GM19467 (cell line): ENCODE measurements around the gene SPRR2D.
"Not testable (repeated sequence)": the region's sequence is repeated elsewhere in the genome, so short reads cannot be mapped to it uniquely, and the experiment has no call there.

Source experiments
- ATAC-seq: cut with Tn5 transposase; IDR thresholded peaks from one replicate; pipeline ENCODE4 v1.9.1; 2021; ENCODE audit warnings: mild to moderate bottlenecking, moderate library complexity; ENCODE audit not compliant: unreplicated experiment

SPRR2D gene

DNA sequence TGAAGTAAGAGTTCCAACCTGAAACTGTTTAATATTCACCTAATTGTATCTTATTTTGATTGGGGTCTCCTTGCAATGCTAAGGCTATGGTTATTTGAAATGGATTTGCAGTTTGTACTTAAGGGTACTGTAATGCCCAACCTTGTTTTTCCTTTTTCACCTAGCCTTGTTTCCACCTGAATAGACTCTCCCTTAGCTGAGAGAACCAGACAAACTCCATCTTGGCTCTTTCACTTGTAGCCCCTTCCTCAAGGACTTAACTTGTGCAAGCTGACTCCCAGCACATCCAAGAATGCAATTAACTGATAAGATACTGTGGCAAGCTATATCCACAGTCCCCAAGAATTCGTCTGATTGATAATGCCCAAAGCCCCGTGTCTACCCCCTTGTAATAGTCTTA, 19.1 kb downstream of the SPRR2D start:
- ATAC-seq: not testable (repeated sequence)

DNA sequence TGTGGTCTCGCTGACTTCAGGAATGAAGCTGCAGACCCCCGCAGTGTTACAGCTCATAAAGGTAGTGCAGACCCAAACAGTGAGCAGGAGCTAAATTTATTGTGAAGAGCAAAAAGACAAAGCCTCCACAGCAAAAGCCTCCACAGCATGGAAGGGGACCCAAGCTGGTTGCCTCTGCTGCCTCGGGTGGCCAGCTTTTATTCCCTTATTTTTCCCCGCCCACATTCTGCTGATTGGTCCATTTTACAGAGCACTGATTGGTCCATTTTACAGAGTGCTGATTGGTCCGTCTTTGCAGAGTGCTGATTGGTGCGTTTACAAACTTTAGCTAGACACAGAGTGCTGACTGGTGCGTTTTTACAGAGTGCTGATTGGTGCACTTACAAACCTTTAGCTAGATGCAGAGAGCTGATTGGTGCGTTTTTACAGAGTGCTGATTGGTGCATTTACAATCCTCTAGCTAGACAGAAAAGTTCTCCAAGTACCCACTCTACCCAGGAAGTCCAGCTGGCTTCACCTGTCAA, 29.6 kb downstream of the SPRR2D start:
- not testable (repeated sequence) for ATAC-seq

DNA sequence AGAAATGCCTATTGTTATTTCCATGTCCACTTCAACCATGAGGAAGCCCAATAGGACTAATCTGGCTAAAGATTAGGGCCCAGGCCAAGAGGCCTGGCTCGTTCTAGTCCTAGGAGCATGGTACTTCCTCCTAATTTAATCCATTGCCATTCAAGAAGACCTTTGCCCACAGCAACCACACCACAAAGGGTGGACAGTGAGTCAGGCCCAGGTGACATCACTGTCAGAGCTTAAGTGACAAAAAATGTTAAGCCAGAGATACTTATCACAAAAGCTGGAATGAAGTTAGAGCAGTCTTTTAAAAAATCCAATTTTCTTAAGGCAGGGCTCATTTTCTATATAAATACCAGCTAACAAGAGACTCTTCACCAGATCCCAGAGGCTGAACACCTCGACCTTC, 39.5 kb downstream of the SPRR2D start, which contains the start of gene SPRR3:
Gene SPRR3 (plus strand): TSS at position 368 of the 400 bp plus-strand sequence. CDS start 1,272 bp downstream, outside the sequence.
- ATAC-seq: no peak

DNA sequence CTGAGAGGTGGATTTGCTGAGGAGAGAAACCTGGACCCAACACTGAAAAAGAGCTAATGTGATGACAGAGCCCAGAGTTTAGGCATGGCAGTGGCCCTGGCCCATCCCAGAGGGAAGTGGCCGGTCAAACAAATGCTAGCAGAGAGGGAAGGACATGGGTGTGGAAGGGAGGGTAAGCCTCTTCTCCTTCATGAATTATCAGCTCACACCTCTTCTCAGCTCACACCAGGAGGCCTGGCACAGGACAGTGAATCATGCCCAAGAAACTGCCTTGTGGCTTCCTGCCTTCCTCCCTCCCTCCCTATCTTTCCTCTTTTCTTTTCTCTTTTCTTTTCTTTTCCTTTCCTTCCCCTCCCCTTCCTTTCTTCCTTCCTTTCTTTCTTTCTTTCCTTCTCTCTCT, 40.6 kb downstream of the SPRR2D start:
- no peak for ATAC-seq

DNA sequence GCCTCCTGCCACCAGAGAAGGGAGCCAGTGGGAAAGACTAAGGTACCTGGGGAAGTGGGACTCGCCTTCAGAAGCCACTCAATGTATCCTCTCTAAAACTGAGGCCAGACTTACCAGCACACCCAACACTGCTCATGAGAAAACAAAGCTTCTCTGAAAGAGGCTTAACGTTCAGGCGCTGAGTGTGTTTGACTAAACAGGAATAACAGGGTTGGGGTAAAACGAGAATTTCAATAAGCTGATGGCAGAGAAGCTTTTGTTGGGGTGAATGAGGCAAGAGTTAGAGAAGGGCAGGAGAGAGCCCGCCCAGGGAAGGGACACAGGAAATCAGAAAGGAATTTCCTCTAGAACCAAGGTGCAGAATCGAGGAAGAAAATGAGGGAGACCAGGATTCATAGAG, 41.1 kb downstream of the SPRR2D start:
- ATAC-seq: no peak

DNA sequence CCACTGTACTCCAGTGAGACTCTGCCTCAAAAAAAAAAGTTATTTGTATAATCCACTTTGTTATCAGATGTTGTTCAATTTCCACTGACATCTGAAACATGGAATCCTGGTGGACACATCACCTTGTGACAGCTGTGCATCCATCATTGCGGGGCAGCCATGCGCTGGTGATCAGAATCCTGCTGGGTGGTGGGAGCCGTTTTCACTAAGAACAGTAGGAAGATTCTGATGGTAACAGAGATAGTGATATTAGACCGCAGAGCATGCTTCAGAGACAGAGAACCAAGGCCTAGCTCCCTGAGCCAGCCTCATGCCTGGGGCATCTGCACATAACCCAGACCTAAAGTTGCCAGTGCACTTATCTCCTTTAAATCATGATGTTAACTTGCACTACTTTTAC, 42.4 kb downstream of the SPRR2D start:
- no peak for ATAC-seq

DNA sequence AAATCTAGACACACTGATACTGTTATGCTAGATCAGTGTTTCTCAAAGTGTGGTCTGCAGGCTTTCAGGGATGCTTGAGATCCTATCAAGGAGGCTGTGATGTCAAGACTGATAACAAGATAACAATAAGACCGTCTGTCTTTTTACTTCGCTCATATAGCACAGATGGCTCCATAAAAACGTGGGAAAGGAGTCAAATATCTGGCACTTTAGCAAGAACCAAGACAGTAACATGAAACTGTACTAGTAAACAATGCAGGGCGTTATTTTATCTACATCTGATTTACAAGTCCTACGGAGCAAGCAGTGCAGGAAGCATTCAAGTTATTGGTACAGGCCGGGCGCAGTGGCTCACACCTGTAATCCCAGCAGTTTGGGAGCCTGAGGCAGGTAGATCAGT, 43.0 kb downstream of the SPRR2D start:
- ATAC-seq: no peak

DNA sequence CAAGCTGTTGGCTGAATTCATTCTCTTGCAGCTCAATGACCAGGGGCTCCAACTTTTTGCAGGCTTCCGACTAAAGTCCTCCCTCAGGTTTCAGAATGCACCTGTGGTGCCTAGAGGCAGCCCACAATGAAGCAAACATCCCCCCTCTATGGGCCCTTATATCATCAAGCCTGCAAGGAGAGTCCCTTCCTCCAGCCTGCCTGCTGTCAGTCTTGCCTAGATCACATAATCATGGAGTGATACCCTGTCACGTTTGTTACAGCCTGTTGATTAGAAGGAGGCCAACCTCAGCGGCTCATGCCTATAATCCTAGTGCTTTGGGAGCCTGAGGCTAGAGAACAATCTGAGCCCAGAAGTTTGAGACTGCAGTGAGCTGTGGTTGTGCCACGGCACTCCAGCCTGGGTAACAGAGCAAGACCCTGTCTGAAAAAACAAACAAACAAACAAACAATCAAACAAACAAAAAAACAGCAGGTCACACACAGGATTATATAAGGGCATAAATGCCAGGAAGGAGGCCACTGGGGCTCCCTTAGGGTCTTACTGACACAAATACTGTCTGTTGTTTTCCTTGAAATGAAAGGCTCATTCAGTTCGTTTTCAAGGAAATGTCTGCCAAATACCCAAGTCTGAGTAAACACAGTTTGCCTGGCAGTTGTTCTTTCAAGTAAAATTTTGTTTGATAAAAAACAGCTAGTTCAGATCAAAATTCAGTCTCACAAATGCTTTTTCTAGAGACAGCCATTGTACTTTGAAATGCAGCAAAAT, 44.1 kb downstream of the SPRR2D start:
- no peak for ATAC-seq

DNA sequence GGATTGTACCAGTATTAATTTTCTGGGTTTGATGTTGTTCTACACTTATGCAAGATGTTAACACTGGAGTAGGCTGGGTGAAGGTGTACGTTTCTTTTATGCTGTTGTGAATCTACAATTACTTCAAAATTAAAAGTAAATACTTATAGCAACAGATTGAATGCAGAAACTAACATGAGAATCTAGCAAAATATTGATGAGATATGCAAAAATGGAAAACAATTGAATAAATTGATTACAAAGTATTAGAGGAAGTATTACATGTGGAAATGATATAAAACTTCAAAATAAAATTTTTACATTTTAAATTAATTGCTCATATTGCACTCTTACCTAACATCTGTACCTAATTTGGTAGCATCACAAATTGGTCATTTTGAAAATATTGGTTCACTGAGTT, 45.1 kb downstream of the SPRR2D start:
- no peak for ATAC-seq

DNA sequence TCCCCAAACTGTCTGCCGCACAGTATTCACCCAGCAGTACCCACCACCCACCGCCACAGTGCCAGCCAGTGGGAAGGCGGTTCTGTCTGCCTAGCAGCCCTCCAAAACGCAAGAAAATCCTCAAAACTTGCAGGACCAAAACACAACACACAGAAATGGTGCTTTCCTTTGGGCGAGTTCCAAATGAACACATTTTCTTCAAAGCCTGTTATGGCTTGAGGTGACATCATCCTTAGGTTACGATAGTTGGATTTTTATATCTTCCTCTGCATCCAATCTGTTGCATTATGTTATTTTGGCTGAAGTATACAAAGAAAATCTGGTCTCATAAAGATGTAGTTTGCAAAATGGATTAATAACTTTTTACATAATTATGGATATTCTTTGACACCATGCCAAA, 47.7 kb downstream of the SPRR2D start:
- no peak for ATAC-seq
